ENCODE results near the gene ZNF773. TPM values are rescaled to one million over a fixed set of nuclear protein-coding genes. Genes with fewer than 3 reads are reported as not detected.
"Not testable (repeated sequence)": the region's sequence is repeated elsewhere in the genome, so short reads cannot be mapped to it uniquely, and the experiment has no call there.

The ZNF773 gene
- total and polyA plus RNA-seq, 12 donors = 2.4 to 6.4 (median 4.5) TPM

- peaks cover 0 to under 1% (median 0%) of the 10 kb centered on the region in 9 donors for H3K4me1 ChIP-seq
- H3K27ac ChIP-seq = no peak overlapping the region
- peaks cover 0 to 80% (median 42%) of the 10 kb centered on the region in 9 donors for H3K36me3 ChIP-seq
- TF ChIP-seq CTCF (IDR thresholded peaks at IDR 0.05) = no peak
- H3K9me3 ChIP-seq = peaks cover 0 to 94% (median 21%) of the 10 kb centered on the region in 11 donors
- 61 to 79% methylated on average over 4 of the region's 4 CpGs for WGBS, 2 donors
- no peak for DNase-seq
- intact Hi-C loops (cut with DNase I) = no loop called here
- ATAC-seq = no peak
- no peaks in the 10 kb centered on the region for H3K27me3 ChIP-seq
- no peak overlapping the region for H3K4me3 ChIP-seq
These were observed 6.4 kb downstream of the ZNF773 start for GRCh38 chr19:57506163-57506562.

DNA sequence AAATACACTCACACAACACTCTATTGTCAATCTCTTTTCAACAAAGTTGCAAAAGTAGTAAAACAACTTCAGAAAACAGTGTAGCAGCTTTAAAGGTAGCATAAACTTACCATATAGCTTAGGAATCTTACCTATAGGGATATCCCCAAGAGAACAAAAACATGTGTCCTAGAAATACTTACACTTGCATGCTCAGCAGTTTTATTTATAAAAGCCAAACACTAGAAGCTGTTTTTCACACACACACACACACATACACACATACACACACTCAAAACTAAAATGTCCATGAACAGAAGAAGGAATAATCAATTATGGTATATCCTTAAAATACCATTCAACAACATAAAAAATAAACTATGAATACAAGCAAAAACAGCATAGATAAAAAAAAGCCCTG, 11.7 kb downstream of the ZNF773 start:
- ATAC-seq (no peak), DNase-seq (no peak)
- H3K36me3 ChIP-seq = peaks cover 0 to 97% (median 50%) of the 10 kb centered on the region in 9 donors
- H3K27me3 ChIP-seq = no peaks in the 10 kb centered on the region
- H3K4me1 ChIP-seq = no peaks in the 10 kb centered on the region
- peaks cover 3 to 100% (median 49%) of the 10 kb centered on the region in 11 donors for H3K9me3 ChIP-seq
- intact Hi-C loops (cut with DNase I) = no loop called here
- no peak overlapping the region for H3K27ac ChIP-seq
- no peak overlapping the region for H3K4me3 ChIP-seq
- no peak for TF ChIP-seq CTCF (IDR thresholded peaks at IDR 0.05)

GRCh38 chr19:57512845-57513244, 13.1 kb downstream of the ZNF773 start:
- peaks cover 3 to 100% (median 49%) of the 10 kb centered on the region in 11 donors for H3K9me3 ChIP-seq
- no peaks in the 10 kb centered on the region for H3K27me3 ChIP-seq
- WGBS, 2 donors = 97 to 98% methylated on average over 6 of the region's 6 CpGs
- H3K4me1 ChIP-seq = no peaks in the 10 kb centered on the region
- no peak overlapping the region for H3K27ac ChIP-seq
- intact Hi-C loops (cut with DNase I) = no loop called here
- DNase-seq (no peak), ATAC-seq (no peak)
- no peak overlapping the region for H3K4me3 ChIP-seq
- no peak for TF ChIP-seq CTCF (IDR thresholded peaks at IDR 0.05)
- H3K36me3 ChIP-seq = peaks cover 0 to 97% (median 39%) of the 10 kb centered on the region in 9 donors

DNA sequence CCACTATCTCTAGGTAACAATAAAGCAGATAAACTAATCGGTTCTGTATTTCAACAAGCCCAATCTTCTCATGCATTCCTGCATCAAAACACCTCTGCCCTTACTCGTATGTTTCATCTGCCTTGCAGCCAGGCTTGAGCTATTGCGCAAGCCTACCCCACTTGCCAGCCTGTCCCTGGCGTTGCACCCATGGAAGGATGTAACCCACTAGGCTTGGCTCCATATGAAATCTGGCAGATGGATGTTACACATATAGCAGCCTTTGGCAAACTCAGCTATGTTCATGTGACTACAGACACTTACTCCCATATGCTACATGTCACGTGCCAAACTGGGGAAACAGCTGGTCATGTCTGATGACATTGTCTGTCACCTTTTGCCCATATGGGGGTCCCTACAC, 15.5 kb downstream of the ZNF773 start:
- H3K9me3 ChIP-seq = peaks cover 3 to 92% (median 29%) of the 10 kb centered on the region in 11 donors
- no peak overlapping the region for H3K4me3 ChIP-seq
- 84 to 90% methylated on average over 5 of the region's 5 CpGs for whole genome bisulfite sequencing, 2 donors

DNA sequence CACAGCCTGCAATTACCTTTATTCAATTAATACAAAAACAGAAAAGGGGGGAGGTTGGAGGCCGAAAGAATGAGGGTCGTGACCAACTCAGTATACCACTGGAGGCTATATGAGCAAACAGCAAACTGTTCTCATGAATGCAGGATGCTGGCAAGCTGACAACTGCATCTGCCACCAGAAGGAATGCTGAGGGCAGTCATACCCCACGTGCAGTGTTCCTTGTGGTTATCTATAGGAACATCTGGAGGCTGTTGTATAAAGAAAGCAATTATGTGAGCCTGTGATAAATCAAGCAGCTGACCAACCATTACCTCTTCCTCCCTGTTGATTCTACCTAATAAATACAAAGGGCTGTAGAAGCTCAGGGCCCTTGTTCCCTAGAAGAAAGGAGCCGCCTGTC, 18.3 kb downstream of the ZNF773 start:
- Histone ChIP-seq H3K9me3 (peaks cover 0 to 71% (median 11%) of the 10 kb centered on the region in 11 donors), H3K36me3 (peaks cover 0 to 59% (median 23%) of the 10 kb centered on the region in 9 donors)
- H3K27me3 ChIP-seq; H3K4me3 ChIP-seq; DNase-seq; H3K27ac ChIP-seq; intact Hi-C loops (cut with DNase I); ATAC-seq; H3K4me1 ChIP-seq: not testable (repeated sequence)
- WGBS, 2 donors = 86 to 87% methylated on average over 4 of the region's 4 CpGs

More for the DNA sequence above, 15.5 kb downstream of the ZNF773 start:
- DNase-seq (no peak), ATAC-seq (no peak)
- intact Hi-C loops (cut with DNase I) = no loop called here
- H3K27ac ChIP-seq = no peak overlapping the region
- peaks cover 0 to 76% (median 29%) of the 10 kb centered on the region in 9 donors for H3K36me3 ChIP-seq
- no peaks in the 10 kb centered on the region for H3K27me3 ChIP-seq
- no peak for TF ChIP-seq CTCF (IDR thresholded peaks at IDR 0.05)
- H3K4me1 ChIP-seq = no peaks in the 10 kb centered on the region
